HUES6 (cell line): ENCODE measurements around the gene PLEKHG3.

Experiments
- H3K27ac ChIP-seq: 2 replicates; pipeline ENCODE4 v1.7.0; 2013; ENCODE audit warnings: low read depth, mild to moderate bottlenecking, low read length, inconsistent platforms
- H3K27me3 ChIP-seq: 2 replicates; pipeline ENCODE4 v1.6.1; 2013; ENCODE audit warnings: low read length; ENCODE audit not compliant: control insufficient read depth, insufficient read depth
- H3K36me3 ChIP-seq: 2 replicates; pipeline ENCODE4 v1.6.1; 2013; ENCODE audit warnings: low read length; ENCODE audit not compliant: control insufficient read depth, insufficient read depth
- H3K4me1 ChIP-seq: 2 replicates; pipeline ENCODE4 v1.6.1; 2013; ENCODE audit warnings: low read length; ENCODE audit not compliant: control insufficient read depth, insufficient read depth
- H3K4me3 ChIP-seq: 2 replicates; pipeline ENCODE4 v1.5.1; 2013; ENCODE audit warnings: low read depth, low read length
- H3K9ac ChIP-seq: one replicate; pipeline ENCODE4 v1.6.1; 2013; ENCODE audit warnings: mild to moderate bottlenecking, low read length
- H3K9me3 ChIP-seq: 2 replicates; pipeline ENCODE4 v1.6.1; 2013; ENCODE audit warnings: low read depth, low read length; ENCODE audit not compliant: control insufficient read depth, insufficient read depth

The PLEKHG3 gene

GRCh38 chr14:64734990-64735389, 30.8 kb downstream of the PLEKHG3 start:
- Histone ChIP-seq H3K9ac (no peak overlapping the region), H3K4me1 (peaks cover 12% of the 10 kb centered on the region; the same call in 1 of the 2 replicates), H3K9me3 (no peaks in the 10 kb centered on the region), H3K4me3 (no peak overlapping the region), H3K27me3 (no peaks in the 10 kb centered on the region), H3K27ac (no peak overlapping the region), H3K36me3 (peaks cover 85% of the 10 kb centered on the region)

- Histone ChIP-seq H3K4me1 (peaks cover 12% of the 10 kb centered on the region; the same call in 1 of the 2 replicates), H3K27me3 (no peaks in the 10 kb centered on the region), H3K9me3 (no peaks in the 10 kb centered on the region), H3K9ac (no peak overlapping the region), H3K4me3 (no peak overlapping the region), H3K27ac (no peak overlapping the region), H3K36me3 (peaks cover 85% of the 10 kb centered on the region)
Measured at GRCh38 chr14:64736271-64737169, 32.3 kb downstream of the PLEKHG3 start.

- Histone ChIP-seq H3K4me1 (peaks cover 12% of the 10 kb centered on the region; the same call in 1 of the 2 replicates), H3K9ac (no peak overlapping the region), H3K27me3 (no peaks in the 10 kb centered on the region), H3K27ac (no peak overlapping the region), H3K4me3 (no peak overlapping the region), H3K9me3 (no peaks in the 10 kb centered on the region), H3K36me3 (peaks cover 85% of the 10 kb centered on the region)
Measured at GRCh38 chr14:64737391-64738280, 33.4 kb downstream of the PLEKHG3 start.

- Histone ChIP-seq H3K4me1 (peaks cover 12% of the 10 kb centered on the region; the same call in 1 of the 2 replicates), H3K36me3 (peaks cover 86% of the 10 kb centered on the region), H3K9me3 (no peaks in the 10 kb centered on the region), H3K4me3 (no peak overlapping the region), H3K27me3 (no peaks in the 10 kb centered on the region), H3K27ac (no peak overlapping the region), H3K9ac (no peak overlapping the region)
Measured at GRCh38 chr14:64738281-64738804, 34.1 kb downstream of the PLEKHG3 start.

- peaks cover 93% of the 10 kb centered on the region for H3K36me3 ChIP-seq
- H3K27ac ChIP-seq = no peak overlapping the region
- H3K27me3 ChIP-seq = no peaks in the 10 kb centered on the region
- H3K4me3 ChIP-seq = no peak overlapping the region
- peaks cover 7% of the 10 kb centered on the region; the same call in 1 of the 2 replicates for H3K4me1 ChIP-seq
- no peak overlapping the region for H3K9ac ChIP-seq
- no peaks in the 10 kb centered on the region for H3K9me3 ChIP-seq
Measured at GRCh38 chr14:64741200-64741599, 37.0 kb downstream of the PLEKHG3 start.

GRCh38 chr14:64741961-64742360, 37.7 kb downstream of the PLEKHG3 start:
- Histone ChIP-seq H3K9ac (no peak overlapping the region), H3K27ac (no peak overlapping the region), H3K36me3 (peaks cover 97% of the 10 kb centered on the region), H3K4me1 (no peaks in the 10 kb centered on the region), H3K4me3 (no peak overlapping the region), H3K27me3 (no peaks in the 10 kb centered on the region), H3K9me3 (no peaks in the 10 kb centered on the region)

- Histone ChIP-seq H3K9ac (no peak overlapping the region), H3K4me3 (no peak overlapping the region), H3K27ac (no peak overlapping the region), H3K27me3 (no peaks in the 10 kb centered on the region), H3K36me3 (peaks cover 97% of the 10 kb centered on the region), H3K9me3 (no peaks in the 10 kb centered on the region), H3K4me1 (no peaks in the 10 kb centered on the region)
Measured at GRCh38 chr14:64743061-64743460, 38.8 kb downstream of the PLEKHG3 start.

GRCh38 chr14:64745511-64746091, 41.4 kb downstream of the PLEKHG3 start:
- H3K4me1 ChIP-seq = no peaks in the 10 kb centered on the region
- H3K9me3 ChIP-seq = no peaks in the 10 kb centered on the region
- no peak overlapping the region for H3K27ac ChIP-seq
- H3K27me3 ChIP-seq = no peaks in the 10 kb centered on the region
- H3K4me3 ChIP-seq = no peak overlapping the region
- H3K36me3 ChIP-seq = peaks cover 81% of the 10 kb centered on the region
- no peak overlapping the region for H3K9ac ChIP-seq

GRCh38 chr14:64746298-64747250, 42.4 kb downstream of the PLEKHG3 start:
- H3K9ac ChIP-seq = no peak overlapping the region
- H3K4me3 ChIP-seq = no peak overlapping the region
- H3K36me3 ChIP-seq = peaks cover 71% of the 10 kb centered on the region
- no peak overlapping the region for H3K27ac ChIP-seq
- H3K27me3 ChIP-seq = no peaks in the 10 kb centered on the region
- H3K4me1 ChIP-seq = no peaks in the 10 kb centered on the region
- H3K9me3 ChIP-seq = no peaks in the 10 kb centered on the region

- H3K9ac ChIP-seq = no peak overlapping the region
- peaks cover 64% of the 10 kb centered on the region for H3K36me3 ChIP-seq
- no peaks in the 10 kb centered on the region for H3K4me1 ChIP-seq
- H3K4me3 ChIP-seq = no peak overlapping the region
- no peaks in the 10 kb centered on the region for H3K9me3 ChIP-seq
- H3K27ac ChIP-seq = no peak overlapping the region
- no peaks in the 10 kb centered on the region for H3K27me3 ChIP-seq
Measured at GRCh38 chr14:64747327-64747726, 43.1 kb downstream of the PLEKHG3 start.
